ENCODE measurements around the gene ANKRD16. TPM values are rescaled to one million over a fixed set of nuclear protein-coding genes. Genes with fewer than 3 reads are reported as not detected.
"Not testable (repeated sequence)": the region's sequence is repeated elsewhere in the genome, so short reads cannot be mapped to it uniquely, and the experiment has no call there.

Gene ANKRD16
- total and polyA plus RNA-seq, 8 donors, result 2.2 to 233 (median 8.2) TPM

DNA sequence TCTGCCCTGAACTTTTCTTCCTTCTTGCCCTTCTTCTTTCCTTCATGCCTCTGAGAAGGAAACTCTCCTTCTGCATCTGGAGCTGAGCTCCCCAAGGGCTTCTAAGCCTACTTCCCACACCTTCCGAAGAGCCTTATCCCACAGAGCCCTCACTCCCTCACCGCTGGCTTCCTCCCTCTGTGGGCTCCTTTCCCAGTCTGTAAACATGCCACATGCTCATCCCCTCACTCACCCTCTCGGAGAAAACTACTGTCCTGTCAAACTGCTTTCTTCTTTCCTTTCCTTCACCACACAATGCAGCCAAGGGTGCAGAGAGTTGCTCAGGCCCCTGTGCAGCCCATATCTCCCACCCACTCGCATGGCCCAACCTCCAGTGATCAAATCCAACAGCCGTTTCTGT, 18.1 kb downstream of the ANKRD16 start:
- no peak overlapping the region for H3K4me3 ChIP-seq
- H3K27ac ChIP-seq, result no peak overlapping the region
- TF ChIP-seq, protein P1, sequence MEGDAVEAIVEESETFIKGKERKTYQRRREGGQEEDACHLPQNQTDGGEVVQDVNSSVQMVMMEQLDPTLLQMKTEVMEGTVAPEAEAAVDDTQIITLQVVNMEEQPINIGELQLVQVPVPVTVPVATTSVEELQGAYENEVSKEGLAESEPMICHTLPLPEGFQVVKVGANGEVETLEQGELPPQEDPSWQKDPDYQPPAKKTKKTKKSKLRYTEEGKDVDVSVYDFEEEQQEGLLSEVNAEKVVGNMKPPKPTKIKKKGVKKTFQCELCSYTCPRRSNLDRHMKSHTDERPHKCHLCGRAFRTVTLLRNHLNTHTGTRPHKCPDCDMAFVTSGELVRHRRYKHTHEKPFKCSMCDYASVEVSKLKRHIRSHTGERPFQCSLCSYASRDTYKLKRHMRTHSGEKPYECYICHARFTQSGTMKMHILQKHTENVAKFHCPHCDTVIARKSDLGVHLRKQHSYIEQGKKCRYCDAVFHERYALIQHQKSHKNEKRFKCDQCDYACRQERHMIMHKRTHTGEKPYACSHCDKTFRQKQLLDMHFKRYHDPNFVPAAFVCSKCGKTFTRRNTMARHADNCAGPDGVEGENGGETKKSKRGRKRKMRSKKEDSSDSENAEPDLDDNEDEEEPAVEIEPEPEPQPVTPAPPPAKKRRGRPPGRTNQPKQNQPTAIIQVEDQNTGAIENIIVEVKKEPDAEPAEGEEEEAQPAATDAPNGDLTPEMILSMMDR (IDR thresholded peaks at IDR 0.05), result no peak
- TF ChIP-seq POLR2AphosphoS5 (IDR thresholded peaks at IDR 0.05), result no peak
- intact Hi-C loops (cut with DNase I; ENCODE audit: low total_unique reads), result loop anchor here (10.0 kb wide), 1 partner anchor 57 kb away; the partner anchor contains the start of gene GDI2
- H3K27me3 ChIP-seq, result no peaks in the 10 kb centered on the region
- H3K4me1 ChIP-seq, result peaks cover 0 to 6% (median 0%) of the 10 kb centered on the region in 4 donors
- DNase-seq, result no peak
- H3K9me3 ChIP-seq, result no peaks in the 10 kb centered on the region
- WGBS, 5 donors, result 59 to 74% (median 64%) methylated on average over 5 of the region's 5 CpGs
- H3K36me3 ChIP-seq, result peaks cover 0 to 37% (median 17%) of the 10 kb centered on the region in 4 donors

DNA sequence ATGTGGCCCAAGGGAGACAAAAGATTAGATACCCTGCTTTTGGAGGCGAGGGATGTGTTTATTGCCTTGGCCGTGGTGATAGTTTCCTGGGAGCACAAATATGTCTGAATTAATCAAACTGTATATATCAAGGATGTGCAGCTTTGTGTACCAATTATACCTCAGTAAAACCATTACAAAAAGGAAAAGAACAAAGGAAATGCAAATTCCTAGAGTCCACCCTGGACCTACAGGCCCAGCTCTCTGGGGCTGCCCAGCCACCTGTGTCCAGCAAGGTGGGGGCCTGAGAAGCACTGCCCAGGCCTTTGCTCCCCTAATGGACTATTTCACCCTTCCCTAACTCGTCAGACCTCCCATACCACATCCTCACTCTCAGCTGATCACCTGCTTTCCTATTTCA, 20.5 kb downstream of the ANKRD16 start:
- intact Hi-C loops (cut with DNase I; ENCODE audit: low total_unique reads), result loop anchor here (10.0 kb wide), 1 partner anchor 434 kb away; no protein-coding TSS in a partner anchor
- DNase-seq, result no peak
- H3K27ac ChIP-seq, result no peak overlapping the region
- no peaks in the 10 kb centered on the region for H3K27me3 ChIP-seq
- H3K36me3 ChIP-seq, result peaks cover 0 to 12% (median 1%) of the 10 kb centered on the region in 4 donors
- 92 to 98% (median 93%) methylated on average over 3 of the region's 3 CpGs for WGBS, 5 donors
- TF ChIP-seq, protein P1 (IDR thresholded peaks at IDR 0.05), result no peak
- TF ChIP-seq EP300 (IDR thresholded peaks at IDR 0.05) (no peak), POLR2AphosphoS5 (IDR thresholded peaks at IDR 0.05) (no peak), POLR2A (IDR thresholded peaks at IDR 0.05) (no peak)
- no peaks in the 10 kb centered on the region for H3K9me3 ChIP-seq
- H3K4me3 ChIP-seq, result no peak overlapping the region
- peaks cover 0 to 6% (median 0%) of the 10 kb centered on the region in 4 donors for H3K4me1 ChIP-seq

DNA sequence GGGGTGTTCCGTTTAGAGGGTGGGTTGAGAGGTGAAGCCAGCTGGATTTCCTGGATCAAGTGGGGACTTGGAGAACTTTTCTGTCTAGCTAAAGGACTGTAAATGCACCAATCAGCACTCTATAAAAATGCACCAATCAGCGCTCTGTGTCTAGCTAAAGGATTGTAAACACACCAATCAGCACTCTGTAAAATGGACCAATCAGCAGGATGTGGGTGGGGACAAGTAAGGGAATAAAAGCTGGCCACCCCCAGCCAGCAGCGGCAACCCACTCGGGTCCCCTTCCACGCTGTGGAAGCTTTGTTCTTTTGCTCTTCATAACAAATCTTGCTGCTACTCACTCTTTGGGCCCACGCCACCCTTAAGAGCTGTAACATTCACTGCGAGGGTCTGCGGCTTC, 21.3 kb downstream of the ANKRD16 start:
- intact Hi-C loops (cut with DNase I; ENCODE audit: low total_unique reads), result loop anchor here (10.0 kb wide), 1 partner anchor 434 kb away; no protein-coding TSS in a partner anchor
- DNase-seq, H3K4me1 ChIP-seq, H3K27me3 ChIP-seq, H3K4me3 ChIP-seq, H3K9me3 ChIP-seq, H3K27ac ChIP-seq: not testable (repeated sequence)
- 88 to 98% (median 92%) methylated on average over 8 of the region's 8 CpGs for WGBS, 5 donors
- H3K36me3 ChIP-seq, result peaks cover 0 to 16% (median 0%) of the 10 kb centered on the region in 4 donors

DNA sequence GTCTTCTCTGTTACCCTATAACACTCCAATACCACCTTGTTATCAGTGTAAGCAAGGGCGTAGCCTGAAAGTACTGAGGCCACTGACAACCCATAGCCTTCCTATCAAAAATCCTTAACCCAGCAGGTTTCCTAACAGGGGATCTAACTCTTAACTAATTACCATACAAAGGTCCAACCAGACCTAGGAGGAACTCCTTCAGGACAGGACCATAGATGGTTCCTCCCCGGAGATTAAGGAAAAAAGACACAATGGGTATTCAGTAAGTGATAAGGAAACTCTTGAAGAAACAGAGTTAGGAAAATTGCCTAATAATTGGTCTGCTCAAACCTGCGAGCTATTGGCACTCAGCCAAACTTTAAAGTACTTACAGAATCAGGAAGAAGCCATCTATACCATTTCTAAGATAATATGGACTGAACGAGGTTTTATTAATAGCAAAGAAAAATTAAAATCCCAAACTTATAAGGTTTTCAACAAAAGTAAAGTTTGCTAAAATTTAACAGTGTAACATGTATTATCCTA, 22.5 kb downstream of the ANKRD16 start:
- H3K9me3 ChIP-seq, H3K27ac ChIP-seq, H3K27me3 ChIP-seq, H3K4me3 ChIP-seq, H3K4me1 ChIP-seq, DNase-seq: not testable (repeated sequence)
- H3K36me3 ChIP-seq, result peaks cover 0 to 26% (median 0%) of the 10 kb centered on the region in 4 donors
- WGBS, 5 donors, result 27 to 57% (median 40%) methylated on average over 4 of the region's 4 CpGs
- intact Hi-C loops (cut with DNase I; ENCODE audit: low total_unique reads), result loop anchor here (10.0 kb wide), 1 partner anchor 432 kb away; no protein-coding TSS in a partner anchor

DNA sequence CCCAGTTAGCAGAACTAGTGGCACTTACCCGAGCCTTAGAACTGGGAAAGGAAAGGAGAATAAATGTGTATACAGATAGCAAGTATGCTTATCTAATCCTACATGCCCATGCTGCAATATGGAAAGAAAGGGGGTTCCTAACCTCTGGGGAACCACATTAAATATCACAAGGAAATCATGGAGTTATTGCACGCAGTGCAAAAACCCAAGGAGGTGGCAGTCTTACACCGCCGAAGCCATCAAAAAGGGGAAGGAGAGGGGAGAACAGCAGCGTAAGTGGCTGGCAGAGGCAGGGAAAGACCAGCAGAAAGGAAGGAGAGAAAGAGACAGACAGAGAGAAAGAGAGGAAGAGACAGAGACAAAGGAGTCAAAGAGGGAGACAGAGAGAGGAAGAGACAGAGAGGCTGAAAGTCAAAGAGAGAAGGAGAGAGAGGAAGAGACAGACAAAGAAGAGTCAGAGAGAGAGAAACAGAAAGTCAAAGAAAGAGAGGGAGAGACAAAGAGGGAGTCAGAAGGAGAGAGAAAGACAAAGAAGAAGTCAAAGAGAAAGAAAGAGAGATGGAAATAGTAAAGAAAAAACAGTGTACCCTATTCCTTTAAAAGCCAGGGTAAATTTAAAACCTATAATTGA, 23.1 kb downstream of the ANKRD16 start:
- intact Hi-C loops (cut with DNase I; ENCODE audit: low total_unique reads), result loop anchor here (10.0 kb wide), 1 partner anchor 432 kb away; no protein-coding TSS in a partner anchor
- H3K4me3 ChIP-seq, H3K27ac ChIP-seq, H3K4me1 ChIP-seq, H3K9me3 ChIP-seq, H3K27me3 ChIP-seq, DNase-seq: not testable (repeated sequence)
- WGBS, 5 donors, result 58 to 86% (median 64%) methylated on average over 5 of the region's 5 CpGs
- peaks cover 0 to 32% (median 0%) of the 10 kb centered on the region in 4 donors for H3K36me3 ChIP-seq

DNA sequence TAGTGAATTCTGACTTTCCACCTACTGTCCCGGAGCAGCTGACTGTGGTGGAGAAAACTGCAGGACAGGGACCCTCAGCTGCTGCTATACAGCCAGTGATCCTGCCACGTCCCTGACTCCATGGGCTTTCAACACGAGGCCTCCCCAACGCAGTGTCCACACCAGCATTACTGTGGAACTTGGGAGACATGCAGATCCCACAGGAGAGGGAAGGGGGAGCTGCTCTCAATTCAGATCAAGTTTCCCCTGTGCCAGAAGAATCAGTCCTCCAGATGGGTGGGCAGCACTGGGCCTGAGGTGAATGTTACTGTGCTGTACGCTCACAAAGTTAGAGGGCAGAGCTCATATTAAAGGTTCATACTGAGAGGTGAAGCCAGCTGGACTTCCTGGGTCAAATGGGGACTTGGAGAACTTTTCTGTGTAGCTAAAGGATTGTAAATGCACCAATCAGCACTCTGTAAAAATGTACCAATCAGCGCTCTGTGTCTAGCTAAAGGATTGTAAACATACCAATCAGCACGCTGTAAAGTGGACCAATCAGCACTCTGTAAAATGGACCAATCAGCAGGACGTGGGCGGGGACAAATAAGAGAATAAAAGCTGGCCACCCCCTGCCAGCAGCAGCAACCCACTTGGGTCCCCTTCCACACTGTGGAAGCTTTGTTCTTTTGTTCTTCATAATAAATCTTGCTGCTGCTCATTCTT, 26.6 kb downstream of the ANKRD16 start:
- H3K27ac ChIP-seq, result not testable (repeated sequence)
- intact Hi-C loops (cut with DNase I; ENCODE audit: low total_unique reads), result loop anchor here (10.0 kb wide), 1 partner anchor 428 kb away; no protein-coding TSS in a partner anchor

More for the DNA sequence above, 26.6 kb downstream of the ANKRD16 start:
- H3K9me3 ChIP-seq, DNase-seq, H3K27me3 ChIP-seq, H3K4me3 ChIP-seq: not testable (repeated sequence)
- Histone ChIP-seq H3K36me3 (peaks cover 0 to 22% (median 0%) of the 10 kb centered on the region in 4 donors), H3K4me1 (peaks cover 0 to 15% (median 0%) of the 10 kb centered on the region in 4 donors)
- 94 to 95% (median 95%) methylated on average over 9 of the region's 9 CpGs for WGBS, 5 donors

Data from stomach (tissue), 9 donors.